GM19395 (cell line): Measurements from ENCODE around the gene PRKACB.
"Not testable (repeated sequence)": the region's sequence is repeated elsewhere in the genome, so short reads cannot be mapped to it uniquely, and the experiment has no call there.

ENCODE experiments used
- ATAC-seq: cut with Tn5 transposase; IDR thresholded peaks from one replicate; pipeline ENCODE4 v1.9.1; 2021; ENCODE audit warnings: mild to moderate bottlenecking, moderate library complexity; ENCODE audit not compliant: unreplicated experiment

PRKACB gene

GRCh38 chr1:84265867-84266266, 121.8 kb downstream of the PRKACB start:
- no peak for ATAC-seq

DNA sequence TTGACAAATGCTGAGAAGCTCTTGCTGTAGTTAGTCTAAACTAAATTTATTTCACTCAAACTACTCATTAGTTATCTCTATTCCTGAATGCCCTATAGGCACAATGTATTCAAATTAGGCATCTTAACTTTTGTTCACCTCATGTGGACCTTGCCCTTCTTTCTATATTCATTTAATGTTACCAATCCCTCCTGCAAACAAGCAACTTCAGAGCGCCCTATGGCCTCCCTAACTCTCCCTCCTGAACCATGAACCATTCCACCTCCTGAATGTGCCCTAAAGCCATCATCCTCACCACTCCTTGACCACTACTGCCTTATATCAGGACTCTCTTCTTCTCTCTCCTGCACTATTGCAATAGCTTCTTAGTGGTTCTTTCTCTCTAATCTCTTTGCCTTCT, 122.7 kb downstream of the PRKACB start:
- ATAC-seq: no peak

GRCh38 chr1:84267476-84267875, 123.4 kb downstream of the PRKACB start:
- ATAC-seq: no peak

DNA sequence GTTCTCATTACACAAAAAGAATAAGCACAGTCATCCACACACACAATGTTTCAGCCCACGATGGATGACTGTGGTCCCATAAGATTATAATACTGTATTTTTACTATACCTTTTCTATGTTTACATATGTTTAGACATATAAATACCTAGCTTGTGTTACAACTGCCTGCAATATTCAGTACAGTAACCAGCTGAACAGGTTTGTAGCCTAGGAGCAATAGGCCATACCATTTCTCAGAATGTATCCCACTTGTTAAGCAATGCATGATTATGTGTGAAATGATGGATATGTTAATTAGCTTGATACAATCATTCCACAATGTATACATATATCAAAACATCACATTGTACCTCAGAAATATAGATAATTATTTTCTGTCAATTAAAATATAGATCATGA, 124.3 kb downstream of the PRKACB start:
- ATAC-seq: no peak

DNA sequence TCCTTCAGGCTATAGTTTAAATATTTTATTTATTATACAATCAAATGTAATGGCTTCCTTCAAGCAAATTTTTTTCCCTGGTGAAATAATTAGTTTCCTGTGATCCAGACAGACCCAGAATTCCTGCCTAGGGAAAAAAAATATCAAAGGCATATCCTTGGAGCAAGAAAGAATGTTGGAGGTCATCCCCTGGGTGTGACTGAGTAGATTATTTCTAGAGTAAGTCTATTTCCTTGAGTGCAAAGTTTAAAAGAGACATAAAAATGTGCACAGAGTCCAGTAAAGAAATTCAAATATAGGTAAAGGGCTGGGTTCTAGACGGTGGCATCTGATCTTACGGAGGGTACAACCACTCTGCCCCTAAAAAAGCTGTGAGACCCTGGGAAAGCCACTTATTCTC, 125.2 kb downstream of the PRKACB start:
- no peak for ATAC-seq

DNA sequence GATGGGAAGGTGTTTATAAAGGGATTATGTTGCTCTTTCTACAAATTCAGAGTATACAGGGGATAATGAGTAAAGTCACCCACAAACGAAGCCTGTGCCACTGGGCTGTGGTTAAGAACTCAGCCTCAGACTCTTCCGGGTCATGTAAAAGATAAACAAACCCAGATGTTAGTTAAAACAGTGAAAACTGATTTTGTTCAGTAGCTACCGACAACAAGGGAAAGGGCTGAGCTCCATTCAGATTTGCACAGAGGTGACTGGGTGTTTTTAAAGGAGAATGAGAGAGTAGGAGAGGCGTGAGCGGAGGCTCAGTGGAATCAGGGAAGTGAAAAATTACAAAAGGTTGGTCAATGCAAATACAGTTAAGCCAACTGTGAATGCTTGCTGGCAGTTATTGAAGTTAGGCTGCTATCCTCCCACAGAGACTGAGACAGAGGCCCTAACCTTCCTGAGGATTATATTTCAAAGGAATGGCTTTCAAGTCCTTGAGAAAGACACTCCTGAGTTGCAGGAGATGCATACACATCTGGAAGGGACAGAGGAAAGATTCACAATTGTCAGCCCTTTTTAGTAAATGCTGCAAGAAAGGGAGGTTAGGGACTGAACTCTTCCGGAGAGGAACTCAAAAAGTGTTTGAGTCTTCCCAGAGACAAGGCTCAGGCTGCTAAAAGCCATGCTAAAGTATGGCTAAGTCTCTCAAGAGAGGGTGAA, 127.5 kb downstream of the PRKACB start:
- peak; percentile 97 for ATAC-seq

GRCh38 chr1:84272401-84272800, 128.3 kb downstream of the PRKACB start:
- no peak for ATAC-seq

DNA sequence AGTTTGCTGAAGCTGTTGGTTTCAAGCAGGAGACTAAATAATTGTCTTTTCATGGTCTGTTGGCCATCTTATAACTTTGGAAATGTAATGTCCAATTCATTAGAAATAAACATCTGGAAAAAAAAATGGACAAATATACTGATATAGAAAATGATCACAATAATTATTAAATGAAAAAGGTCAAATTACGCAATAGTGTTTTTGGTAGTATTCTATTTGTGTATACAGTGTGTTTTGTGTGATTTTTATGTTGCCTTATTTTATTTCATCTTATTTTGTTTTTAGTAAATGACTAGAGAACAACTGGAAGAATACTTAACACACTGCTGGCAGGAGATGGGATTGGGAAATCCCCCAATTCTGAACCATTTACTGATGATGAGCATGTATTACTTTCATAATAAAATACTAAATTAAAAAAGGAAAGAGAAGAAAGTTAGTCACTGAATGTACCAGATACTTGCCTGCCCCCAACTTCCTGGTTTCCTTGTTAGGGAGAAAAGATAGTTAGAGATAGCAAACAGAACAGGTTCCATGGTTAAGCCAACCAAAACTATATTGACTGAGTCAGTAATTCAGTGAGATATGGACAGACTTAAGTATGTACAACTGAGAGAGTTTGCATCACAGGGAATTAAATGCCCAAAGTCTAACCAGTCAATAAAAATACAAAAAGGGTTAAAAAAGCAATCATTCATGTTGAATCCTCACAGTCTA, 133.4 kb downstream of the PRKACB start:
- ATAC-seq: no peak

DNA sequence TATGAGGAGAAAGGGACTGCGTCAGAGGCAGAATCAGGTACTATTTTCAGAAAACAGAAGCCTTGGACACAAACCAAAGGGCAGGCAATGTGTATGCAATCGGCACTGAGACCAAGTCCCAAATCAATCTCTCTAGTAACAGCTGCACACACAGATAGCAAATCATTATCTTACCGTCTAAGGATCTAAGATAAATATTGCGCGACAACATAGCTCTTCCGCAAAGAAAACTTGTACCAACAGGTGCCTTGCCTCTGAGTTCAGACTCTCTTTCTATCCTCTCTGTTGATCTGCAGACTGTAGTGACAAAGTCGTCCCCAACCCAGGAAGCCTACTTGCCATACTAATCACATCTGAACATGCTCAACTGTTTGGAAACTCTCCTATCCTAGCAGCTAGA, 134.8 kb downstream of the PRKACB start:
- no peak for ATAC-seq

- ATAC-seq: no peak
Measured at GRCh38 chr1:84280912-84281311, 136.8 kb downstream of the PRKACB start.

DNA sequence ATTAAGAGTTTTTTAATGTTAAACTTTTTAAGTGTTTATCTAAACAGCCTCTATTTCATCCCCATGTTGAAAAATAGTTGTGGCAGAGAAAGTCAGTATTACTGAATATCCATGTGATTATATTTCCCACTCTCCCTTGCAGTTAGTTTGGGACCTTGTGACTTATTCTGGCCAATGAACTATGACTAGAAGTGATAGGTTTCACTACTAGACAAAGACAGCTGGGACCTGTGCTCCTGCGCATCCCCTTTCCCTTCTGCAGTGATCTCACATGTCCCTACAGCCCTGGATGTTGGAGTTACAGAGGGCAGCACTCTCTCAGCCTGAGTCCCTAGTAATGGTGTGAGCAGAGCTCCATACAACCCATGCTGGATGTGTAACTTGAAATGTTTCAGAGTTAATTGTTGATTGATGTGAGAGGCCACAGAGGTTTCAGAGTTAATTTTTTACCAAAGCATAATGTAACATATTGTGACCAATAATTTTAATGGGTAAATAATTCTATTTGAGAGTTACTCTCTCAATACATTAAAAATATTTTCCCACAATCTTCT, 138.8 kb downstream of the PRKACB start:
- peak; percentile 60 for ATAC-seq

GRCh38 chr1:84283381-84283780, 139.3 kb downstream of the PRKACB start:
- no peak for ATAC-seq

GRCh38 chr1:84286071-84286470, 142.0 kb downstream of the PRKACB start:
- ATAC-seq: no peak

DNA sequence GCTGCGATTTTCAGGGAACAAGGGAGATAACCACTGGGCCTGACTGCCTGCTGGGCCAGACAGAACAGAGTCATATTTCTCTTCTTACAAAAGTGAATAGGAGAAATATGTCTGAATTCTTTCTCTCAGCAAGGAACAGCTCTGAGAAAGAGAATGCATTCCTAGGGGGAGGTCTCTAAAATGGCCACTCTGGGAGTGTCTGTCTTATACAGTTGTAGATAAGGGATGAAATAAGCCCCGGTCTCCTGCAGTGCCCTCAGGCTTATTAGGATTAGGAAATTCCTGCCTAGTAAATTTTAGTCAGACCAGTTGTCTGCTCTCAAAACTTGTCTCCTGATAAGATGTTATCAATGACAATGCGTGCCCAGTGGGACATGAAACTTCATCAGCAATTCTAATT, 143.3 kb downstream of the PRKACB start:
- ATAC-seq: not testable (repeated sequence)
